Stomach (tissue), 19 donors: Measurements from ENCODE around the gene EDN1. TPM values are rescaled to one million over a fixed set of nuclear protein-coding genes. Genes with fewer than 3 reads are reported as not detected.

Experiments
- DNase-seq, 2 donors: peaks; one replicate each; pipeline versions ENCODE4 v3.0.0 to v3.0.0-alpha.2; 2013 to 2019
- H3K27ac ChIP-seq, 5 donors: fragments of 200-600 bp in 4 of 5; sonication (generic) in 4 of 5; one replicate each; pipeline ENCODE4 v1.5.1; 2013 to 2019; ENCODE audit warnings: mild to moderate bottlenecking in 1 of 5, moderate library complexity in 1 of 5
- H3K27me3 ChIP-seq, 3 donors: fragments of 200-600 bp; sonication (generic); one replicate each; pipeline ENCODE4 v1.5.1; 2017 to 2019; ENCODE audit warnings: mixed run types in 1 of 3
- H3K36me3 ChIP-seq, 4 donors: fragments of 200-600 bp; sonication (generic); 1 replicate in 3 of 4; 2 replicates in 1 of 4; pipeline ENCODE4 v1.5.1; 2016 to 2019
- H3K4me1 ChIP-seq, 4 donors: fragments of 200-600 bp; sonication (generic); one replicate each; pipeline ENCODE4 v1.5.1; 2016 to 2019
- H3K4me3 ChIP-seq, 4 donors: fragments of 200-600 bp; sonication (generic) in 3 of 4; one replicate each; pipeline ENCODE4 v1.5.1; 2016 to 2019; ENCODE audit warnings: mild to moderate bottlenecking in 1 of 4
- H3K9me3 ChIP-seq, 4 donors: fragments of 200-600 bp; sonication (generic); one replicate each; pipeline ENCODE4 v1.5.1; 2016 to 2019
- EP300 ChIP-seq: sonication (generic); formaldehyde crosslinking; IDR thresholded peaks from one replicate; pipeline ENCODE4 v1.6.1; 2017; ENCODE audit warnings: antibody characterized with exemption
- POLR2A ChIP-seq, 4 donors: fragments of 450-650 bp; IDR thresholded peaks; one replicate each; pipeline ENCODE4 v1.6.1; 2016; ENCODE audit warnings: antibody characterized with exemption in 4 of 4, control low read depth in 2 of 4, mild to moderate bottlenecking in 1 of 4, moderate library complexity in 1 of 4
- POLR2AphosphoS5 ChIP-seq, 3 donors: sonication (generic); formaldehyde crosslinking; IDR thresholded peaks; one replicate each; pipeline ENCODE4 v1.6.1; 2016; ENCODE audit warnings: antibody characterized with exemption in 3 of 3
- WGBS, 5 donors: extraction: QIAGEN DNeasy Blood & Tissue Kit in 3 of 5; methylation state at CpG; one replicate each; pipeline versions ENCODE4 v1.1.5 to v1.1.7; 2013 to 2018; 5-methylcytosine and 5-hydroxymethylcytosine counted together
- intact Hi-C: fragments of 100-400 bp; cut with DNase I; formaldehyde crosslinking; loops from one replicate; pipeline ENCODE4 v1.15.1; 2023; ENCODE audit warnings: low total_unique reads
- long read RNA-seq, 10 donors: transcript quantifications; one replicate each; lab custom pipeline, GENCODE V29; 2026
- polyA plus RNA-seq, 3 donors: library from polyadenylated mRNA; stranded (reverse); fragments of 200-250 nt; gene quantifications; one replicate each; pipeline ENCODE4 v1.2.3, GENCODE V29; 2013
- total RNA-seq, 5 donors: library from RNA; depleted of rRNA; stranded (reverse); fragments of >200 nt; gene quantifications; one replicate each; pipeline versions ENCODE4 v1.1.0 to v1.2.3, GENCODE V29; 2014 to 2016
- TF ChIP-seq, protein P1 (sequence below), 7 experiments: fragments of 450-650 bp in 4 of 7; fragments of 200-600 bp in 3 of 7; sonication (generic) in 3 of 7; IDR thresholded peaks; one replicate each; pipeline ENCODE4 v1.5.1; 2016 to 2019; ENCODE audit warnings: antibody characterized with exemption in 7 of 7, control low read depth in 2 of 7, mild to moderate bottlenecking in 1 of 7
- donor health status: healthy with polysubstance abuse.
- donor health status: Bipolar disorder and iron deficiency.
- donor health status: healthy.

EDN1 gene
- total RNA-seq (10 to 100 TPM in 4 of 5 donors, under 1 TPM in 1; 0.58 to 95.1 (median 19.1) TPM), polyA plus RNA-seq (1 to 10 TPM; 4.4 to 6.5 (median 6.1) TPM)
- long read RNA-seq, donor 1, result 0 reads
- long read RNA-seq, donor 2, partial matches to known transcripts, result 0 of 2 reads
- long read RNA-seq, donor 2, other reads (novel, unspliced or antisense), result 0 of 2 reads
- long read RNA-seq, donor 3, transcript EDN1-201 (5 exons, 2,033 nt), result major isoform, 5 of 5 reads
- long read RNA-seq, donor 3, partial matches to known transcripts, result 0 of 5 reads
- long read RNA-seq, donor 3, other reads (novel, unspliced or antisense), result 0 of 5 reads
- long read RNA-seq, donor 4, result 0 reads
- long read RNA-seq, donor 5, transcript EDN1-201 (5 exons, 2,033 nt), result major isoform, 8 of 8 reads
- long read RNA-seq, donor 5, partial matches to known transcripts, result 0 of 8 reads
- long read RNA-seq, donor 5, other reads (novel, unspliced or antisense), result 0 of 8 reads
- long read RNA-seq, donor 6, transcript EDN1-201 (5 exons, 2,033 nt), result major isoform, 6 of 6 reads
- long read RNA-seq, donor 6, partial matches to known transcripts, result 0 of 6 reads
- long read RNA-seq, donor 6, other reads (novel, unspliced or antisense), result 0 of 6 reads
- long read RNA-seq, donor 7, partial matches to known transcripts, result 0 of 4 reads
- long read RNA-seq, donor 7, other reads (novel, unspliced or antisense), result 0 of 4 reads
- long read RNA-seq, donor 8, transcript EDN1-201 (5 exons, 2,033 nt), result major isoform, 8 of 8 reads
- long read RNA-seq, donor 8, partial matches to known transcripts, result 0 of 8 reads
- long read RNA-seq, donor 8, other reads (novel, unspliced or antisense), result 0 of 8 reads
- long read RNA-seq, donor 9, partial matches to known transcripts, result 0 of 1 reads
- long read RNA-seq, donor 9, other reads (novel, unspliced or antisense), result 0 of 1 reads
- long read RNA-seq, donor 10, partial matches to known transcripts, result 0 of 2 reads
- long read RNA-seq, donor 10, other reads (novel, unspliced or antisense), result 0 of 2 reads

DNA sequence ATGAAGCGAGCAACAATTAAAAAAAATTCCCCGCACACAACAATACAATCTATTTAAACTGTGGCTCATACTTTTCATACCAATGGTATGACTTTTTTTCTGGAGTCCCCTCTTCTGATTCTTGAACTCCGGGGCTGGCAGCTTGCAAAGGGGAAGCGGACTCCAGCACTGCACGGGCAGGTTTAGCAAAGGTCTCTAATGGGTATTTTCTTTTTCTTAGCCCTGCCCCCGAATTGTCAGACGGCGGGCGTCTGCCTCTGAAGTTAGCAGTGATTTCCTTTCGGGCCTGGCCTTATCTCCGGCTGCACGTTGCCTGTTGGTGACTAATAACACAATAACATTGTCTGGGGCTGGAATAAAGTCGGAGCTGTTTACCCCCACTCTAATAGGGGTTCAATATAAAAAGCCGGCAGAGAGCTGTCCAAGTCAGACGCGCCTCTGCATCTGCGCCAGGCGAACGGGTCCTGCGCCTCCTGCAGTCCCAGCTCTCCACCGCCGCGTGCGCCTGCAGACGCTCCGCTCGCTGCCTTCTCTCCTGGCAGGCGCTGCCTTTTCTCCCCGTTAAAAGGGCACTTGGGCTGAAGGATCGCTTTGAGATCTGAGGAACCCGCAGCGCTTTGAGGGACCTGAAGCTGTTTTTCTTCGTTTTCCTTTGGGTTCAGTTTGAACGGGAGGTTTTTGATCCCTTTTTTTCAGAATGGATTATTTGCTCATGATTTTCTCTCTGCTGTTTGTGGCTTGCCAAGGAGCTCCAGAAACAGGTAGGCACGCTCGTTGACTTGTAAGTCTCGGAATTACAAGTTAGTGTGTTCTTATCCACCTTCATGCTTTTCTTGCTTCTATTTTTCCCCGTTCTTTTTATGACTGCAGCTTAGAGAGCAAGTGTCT, at the start of gene EDN1:
EDN1 (plus strand) TSS at position 429 of the 888 bp plus-strand sequence; CDS start at position 698, 269 bp downstream.
- no peaks in the 10 kb centered on the region for H3K9me3 ChIP-seq
- intact Hi-C loops, result no loop called here

DNA sequence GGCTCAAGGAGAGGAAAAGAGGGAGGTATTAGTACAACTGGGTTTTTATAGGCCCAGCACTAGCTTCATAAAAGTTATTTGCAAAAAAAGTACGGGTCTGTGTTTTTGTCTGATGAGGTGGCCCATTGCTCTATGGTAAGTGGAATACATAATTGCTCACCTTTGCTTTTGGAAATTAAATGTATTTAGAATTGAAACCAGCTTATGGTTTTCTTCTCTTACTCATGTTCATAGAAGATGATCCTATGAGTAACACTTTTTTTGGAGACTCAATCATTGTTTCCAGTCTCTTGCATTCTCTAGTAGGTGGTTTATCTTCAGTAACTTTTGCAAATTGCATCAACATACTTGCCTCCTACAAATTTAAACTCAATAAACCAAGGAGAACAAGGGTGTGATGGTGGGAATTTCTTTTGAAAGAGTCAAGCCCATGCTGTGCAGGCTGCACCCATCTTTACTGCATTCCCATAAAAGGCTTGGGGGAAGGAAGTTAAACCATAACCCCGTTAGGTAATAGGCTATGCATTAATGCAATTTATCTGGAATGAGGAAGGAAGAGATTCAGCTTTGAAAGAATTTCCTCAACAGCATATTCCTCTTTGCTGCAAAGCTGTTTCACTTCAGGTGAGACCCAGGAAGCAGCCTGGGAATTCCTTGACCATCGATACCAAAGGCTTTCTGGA, 48.5 kb upstream of the EDN1 start:
- no peak overlapping the region for H3K4me3 ChIP-seq
- H3K27me3 ChIP-seq, result no peaks in the 10 kb centered on the region
- no peaks in the 10 kb centered on the region for H3K36me3 ChIP-seq
- H3K27ac ChIP-seq, result no peak overlapping the region
- H3K4me1 ChIP-seq, result no peaks in the 10 kb centered on the region
- H3K9me3 ChIP-seq, result no peaks in the 10 kb centered on the region
- no peak for DNase-seq
- intact Hi-C loops, result no loop called here
- 70 to 80% (median 79%) methylated on average over 3 of the region's 3 CpGs for WGBS, 5 donors
- TF ChIP-seq POLR2A (IDR thresholded peaks at IDR 0.05), result no peak
- no peak for TF ChIP-seq POLR2AphosphoS5 (IDR thresholded peaks at IDR 0.05)
- TF ChIP-seq, protein P1, sequence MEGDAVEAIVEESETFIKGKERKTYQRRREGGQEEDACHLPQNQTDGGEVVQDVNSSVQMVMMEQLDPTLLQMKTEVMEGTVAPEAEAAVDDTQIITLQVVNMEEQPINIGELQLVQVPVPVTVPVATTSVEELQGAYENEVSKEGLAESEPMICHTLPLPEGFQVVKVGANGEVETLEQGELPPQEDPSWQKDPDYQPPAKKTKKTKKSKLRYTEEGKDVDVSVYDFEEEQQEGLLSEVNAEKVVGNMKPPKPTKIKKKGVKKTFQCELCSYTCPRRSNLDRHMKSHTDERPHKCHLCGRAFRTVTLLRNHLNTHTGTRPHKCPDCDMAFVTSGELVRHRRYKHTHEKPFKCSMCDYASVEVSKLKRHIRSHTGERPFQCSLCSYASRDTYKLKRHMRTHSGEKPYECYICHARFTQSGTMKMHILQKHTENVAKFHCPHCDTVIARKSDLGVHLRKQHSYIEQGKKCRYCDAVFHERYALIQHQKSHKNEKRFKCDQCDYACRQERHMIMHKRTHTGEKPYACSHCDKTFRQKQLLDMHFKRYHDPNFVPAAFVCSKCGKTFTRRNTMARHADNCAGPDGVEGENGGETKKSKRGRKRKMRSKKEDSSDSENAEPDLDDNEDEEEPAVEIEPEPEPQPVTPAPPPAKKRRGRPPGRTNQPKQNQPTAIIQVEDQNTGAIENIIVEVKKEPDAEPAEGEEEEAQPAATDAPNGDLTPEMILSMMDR (IDR thresholded peaks at IDR 0.05), result no peak
- TF ChIP-seq EP300, result no peak

More for the DNA sequence above, at the start of gene EDN1:
- TF ChIP-seq POLR2AphosphoS5 (IDR thresholded peaks at IDR 0.05) (peak in 2 of 3 donors; percentile 76 to 90), EP300 (no peak), POLR2A (IDR thresholded peaks at IDR 0.05) (peak in 1 of 4 donors; percentile 32)
- TF ChIP-seq, protein P1 (IDR thresholded peaks at IDR 0.05), result peak in 5 of 7 experiments; percentile 45 to 55 (median 52)
- WGBS, 5 donors, result 1 to 2% (median 1%) methylated on average over 38 of the region's 38 CpGs
- Histone ChIP-seq H3K36me3 (no peaks in the 10 kb centered on the region), H3K4me1 (peaks cover 6 to 43% (median 31%) of the 10 kb centered on the region in 4 donors), H3K27ac (peak within 1 kb of the TSS; percentile 44 to 79 (median 78)), H3K27me3 (peaks cover 0 to 20% (median 12%) of the 10 kb centered on the region in 3 donors), H3K4me3 (peak within 1 kb of the TSS; percentile 47 to 55 (median 52))
- peak; percentile 85 to 94 for DNase-seq

DNA sequence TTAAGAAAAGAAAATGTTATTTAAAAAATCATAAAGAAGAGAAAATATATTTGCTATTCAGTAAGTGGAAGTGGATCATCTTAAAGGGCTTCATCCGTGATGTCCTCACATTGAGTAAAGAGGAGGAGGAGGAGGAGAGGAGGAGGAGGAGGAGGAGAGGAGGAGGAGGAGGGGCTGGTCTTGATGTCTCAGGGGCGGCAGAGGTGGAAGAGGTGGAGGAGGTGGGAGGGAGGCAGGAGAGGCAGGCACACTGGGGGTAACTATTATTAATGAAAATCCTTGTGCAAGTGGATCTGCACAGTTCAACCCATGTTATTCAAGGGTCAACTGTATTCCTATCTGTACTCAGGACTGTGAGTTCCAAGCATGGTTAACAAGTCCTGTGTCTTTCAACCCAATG, 47.0 kb upstream of the EDN1 start:
- DNase-seq, result no peak
- Histone ChIP-seq H3K9me3 (no peaks in the 10 kb centered on the region), H3K36me3 (no peaks in the 10 kb centered on the region), H3K4me1 (no peaks in the 10 kb centered on the region), H3K27ac (no peak overlapping the region), H3K27me3 (no peaks in the 10 kb centered on the region), H3K4me3 (no peak overlapping the region)
- 83 to 94% (median 93%) methylated on average over 2 of the region's 2 CpGs for WGBS, 5 donors
- intact Hi-C loops, result no loop called here
- TF ChIP-seq POLR2A (IDR thresholded peaks at IDR 0.05) (no peak), POLR2AphosphoS5 (IDR thresholded peaks at IDR 0.05) (no peak), EP300 (no peak)
- TF ChIP-seq, protein P1 (IDR thresholded peaks at IDR 0.05), result no peak
